ENCODE measurements around the gene DYNLT2. TPM values are rescaled to one million over a fixed set of nuclear protein-coding genes. Genes with fewer than 3 reads are reported as not detected.

Gene DYNLT2
- total and polyA plus RNA-seq, 7 donors, result 0.73 to 2.8 (median 1.0) TPM

GRCh38 chr6:169724494-169725124, 26.8 kb downstream of the DYNLT2 start, which contains the start of gene PHF10:
Gene PHF10 (minus strand): TSS chr6:169724500. CDS start chr6:169723931, 569 bp downstream.
- DNase-seq (peak; percentile 52 to 71), ATAC-seq (peak; percentile 41 to 59 (median 44))
- 1 to 2% (median 1%) methylated on average over 42 to 81 of the region's 89 CpGs for WGBS, 3 donors
- H3K4me1 ChIP-seq, result peaks cover 25% of the 10 kb centered on the region
- H3K36me3 ChIP-seq (ENCODE audit: insufficient read depth in 1 of 2, low read depth in 1 of 2), result no peaks in the 10 kb centered on the region
- H3K27me3 ChIP-seq (ENCODE audit: insufficient read depth in 3 of 3, low read length in 2 of 3), result no peaks in the 10 kb centered on the region
- TF ChIP-seq CTCF (IDR thresholded peaks at IDR 0.05), result no peak
- H3K4me3 ChIP-seq, result peak within 1 kb of the TSS; percentile 79
- H3K27ac ChIP-seq, result peak within 1 kb of the TSS; percentile 89
- no peaks in the 10 kb centered on the region for H3K9me3 ChIP-seq
- intact Hi-C loops (cut with DNase I), result loop anchor here in 1 of 2 donors (1.0 to 10.0 kb wide), 2 partner anchors 27 to 830 kb away; partner anchors contain the start of genes DYNLT2, ERMARD, PSMB1 and TBP

- WGBS, 3 donors, result 1 to 2% (median 1%) methylated on average over 14 to 75 of the region's 89 CpGs
- DNase-seq (peak; percentile 49 to 65), ATAC-seq (peak; percentile 38 to 46 (median 43))
- no peaks in the 10 kb centered on the region for H3K9me3 ChIP-seq
- intact Hi-C loops (cut with DNase I), result loop anchor here (2.0 to 10.0 kb wide), 2 partner anchors 21 to 831 kb away; partner anchors contain the start of genes C6orf120 (in 2 of the 2), WDR27 (in 2 of the 2), PSMB1 (in 1 of the 2) and TBP (in 1 of the 2)
- peaks cover 30% of the 10 kb centered on the region for H3K4me1 ChIP-seq
- H3K27me3 ChIP-seq (ENCODE audit: insufficient read depth in 3 of 3, low read length in 2 of 3), result no peaks in the 10 kb centered on the region
- no peaks in the 10 kb centered on the region for H3K36me3 ChIP-seq (ENCODE audit: insufficient read depth in 1 of 2, low read depth in 1 of 2)
- peak overlapping the region; percentile 79 for H3K4me3 ChIP-seq
- peak overlapping the region; percentile 89 for H3K27ac ChIP-seq
- TF ChIP-seq CTCF (IDR thresholded peaks at IDR 0.05), result no peak
Observed at GRCh38 chr6:169723991-169724493, 27.3 kb downstream of the DYNLT2 start.

GRCh38 chr6:169723200-169723909, 28.0 kb downstream of the DYNLT2 start:
- TF ChIP-seq CTCF (IDR thresholded peaks at IDR 0.05), result peak; percentile 1
- intact Hi-C loops (cut with DNase I), result loop anchor here (2.0 to 10.0 kb wide), 2 partner anchors 21 to 831 kb away; partner anchors contain the start of genes C6orf120 (in 2 of the 2), WDR27 (in 2 of the 2), PSMB1 (in 1 of the 2) and TBP (in 1 of the 2)
- WGBS, 3 donors, result 0 to 3% (median 1%) methylated on average over 32 to 70 of the region's 70 CpGs
- no peaks in the 10 kb centered on the region for H3K27me3 ChIP-seq (ENCODE audit: insufficient read depth in 3 of 3, low read length in 2 of 3)
- DNase-seq (peak; percentile 87 to 91), ATAC-seq (peak; percentile 75 to 83 (median 76))
- H3K27ac ChIP-seq, result peak overlapping the region; percentile 86
- peaks cover 0 to 6% of the 10 kb centered on the region in 2 donors for H3K36me3 ChIP-seq (ENCODE audit: insufficient read depth in 1 of 2, low read depth in 1 of 2)
- peaks cover 31% of the 10 kb centered on the region for H3K4me1 ChIP-seq
- no peaks in the 10 kb centered on the region for H3K9me3 ChIP-seq
- peak overlapping the region; percentile 74 for H3K4me3 ChIP-seq

- ATAC-seq (peak; percentile 49 to 69 (median 60)), DNase-seq (peak; percentile 33 to 63)
- peak; percentile 2 for TF ChIP-seq CTCF (IDR thresholded peaks at IDR 0.05)
- intact Hi-C loops (cut with DNase I), result loop anchor here (2.0 to 10.0 kb wide), 2 partner anchors 20 to 832 kb away; partner anchors contain the start of genes C6orf120 (in 2 of the 2), WDR27 (in 2 of the 2), PSMB1 (in 1 of the 2) and TBP (in 1 of the 2)
- Histone ChIP-seq H3K27me3 (ENCODE audit: insufficient read depth in 3 of 3, low read length in 2 of 3) (no peaks in the 10 kb centered on the region), H3K4me3 (peak overlapping the region; percentile 74), H3K4me1 (peaks cover 31% of the 10 kb centered on the region), H3K36me3 (ENCODE audit: insufficient read depth in 1 of 2, low read depth in 1 of 2) (peaks cover 0 to 8% of the 10 kb centered on the region in 2 donors), H3K9me3 (no peaks in the 10 kb centered on the region), H3K27ac (peak overlapping the region; percentile 86)
- WGBS, 3 donors, result 3 to 7% (median 3%) methylated on average over 22 of the region's 22 CpGs
Observed at GRCh38 chr6:169722362-169723199, 28.8 kb downstream of the DYNLT2 start.
